ENCODE results near the gene OR56A5.

Gene OR56A5

DNA sequence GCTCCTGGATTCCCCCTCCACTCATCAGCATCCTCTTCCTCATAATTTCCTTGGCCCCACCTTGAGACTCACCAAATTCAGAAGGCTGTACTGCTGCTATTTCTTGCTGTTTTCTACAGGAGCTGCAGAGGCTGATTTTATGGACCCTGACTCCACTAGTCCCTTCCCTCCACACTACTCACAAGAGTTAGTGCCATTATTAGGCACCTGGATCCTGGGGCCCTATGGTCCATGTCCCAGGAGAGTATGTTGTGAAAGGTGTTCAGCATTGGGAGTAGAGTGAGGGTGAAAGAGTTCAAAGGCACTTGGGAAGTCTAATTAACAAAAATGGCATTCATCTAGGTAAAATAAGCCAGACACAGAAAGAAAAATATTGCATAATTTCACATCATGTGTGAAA lies 38.6 kb upstream of the OR56A5 start, which contains the start of gene OR56A4:
Gene OR56A4, minus strand, starts transcription at position 101 of the 400 bp plus-strand sequence. CDS start 3,954 bp downstream, outside the sequence.
- TF ChIP-seq NFIC (IDR thresholded peaks at IDR 0.05) (no peak), MAX (IDR thresholded peaks at IDR 0.05) (no peak), TEAD4 (IDR thresholded peaks at IDR 0.05) (no peak), ZBTB7A (IDR thresholded peaks at IDR 0.05; ENCODE audit: low read depth) (no peak), EGR1 (IDR thresholded peaks at IDR 0.05) (no peak), TAF1 (IDR thresholded peaks at IDR 0.05; ENCODE audit: low read depth) (no peak), EP300 (IDR thresholded peaks at IDR 0.05; ENCODE audit: borderline replicate concordance) (no peak), YY1 (IDR thresholded peaks at IDR 0.05; ENCODE audit: low read depth) (no peak), FOXM1 (IDR thresholded peaks at IDR 0.05; ENCODE audit: borderline replicate concordance, low read depth) (no peak), CREB1 (IDR thresholded peaks at IDR 0.05; ENCODE audit: low read depth) (no peak), CEBPB (IDR thresholded peaks at IDR 0.05) (no peak), RAD21 (IDR thresholded peaks at IDR 0.05; ENCODE audit: low read depth) (no peak), TCF12 (IDR thresholded peaks at IDR 0.05; ENCODE audit: low read depth) (no peak)
- TF ChIP-seq, protein P1, sequence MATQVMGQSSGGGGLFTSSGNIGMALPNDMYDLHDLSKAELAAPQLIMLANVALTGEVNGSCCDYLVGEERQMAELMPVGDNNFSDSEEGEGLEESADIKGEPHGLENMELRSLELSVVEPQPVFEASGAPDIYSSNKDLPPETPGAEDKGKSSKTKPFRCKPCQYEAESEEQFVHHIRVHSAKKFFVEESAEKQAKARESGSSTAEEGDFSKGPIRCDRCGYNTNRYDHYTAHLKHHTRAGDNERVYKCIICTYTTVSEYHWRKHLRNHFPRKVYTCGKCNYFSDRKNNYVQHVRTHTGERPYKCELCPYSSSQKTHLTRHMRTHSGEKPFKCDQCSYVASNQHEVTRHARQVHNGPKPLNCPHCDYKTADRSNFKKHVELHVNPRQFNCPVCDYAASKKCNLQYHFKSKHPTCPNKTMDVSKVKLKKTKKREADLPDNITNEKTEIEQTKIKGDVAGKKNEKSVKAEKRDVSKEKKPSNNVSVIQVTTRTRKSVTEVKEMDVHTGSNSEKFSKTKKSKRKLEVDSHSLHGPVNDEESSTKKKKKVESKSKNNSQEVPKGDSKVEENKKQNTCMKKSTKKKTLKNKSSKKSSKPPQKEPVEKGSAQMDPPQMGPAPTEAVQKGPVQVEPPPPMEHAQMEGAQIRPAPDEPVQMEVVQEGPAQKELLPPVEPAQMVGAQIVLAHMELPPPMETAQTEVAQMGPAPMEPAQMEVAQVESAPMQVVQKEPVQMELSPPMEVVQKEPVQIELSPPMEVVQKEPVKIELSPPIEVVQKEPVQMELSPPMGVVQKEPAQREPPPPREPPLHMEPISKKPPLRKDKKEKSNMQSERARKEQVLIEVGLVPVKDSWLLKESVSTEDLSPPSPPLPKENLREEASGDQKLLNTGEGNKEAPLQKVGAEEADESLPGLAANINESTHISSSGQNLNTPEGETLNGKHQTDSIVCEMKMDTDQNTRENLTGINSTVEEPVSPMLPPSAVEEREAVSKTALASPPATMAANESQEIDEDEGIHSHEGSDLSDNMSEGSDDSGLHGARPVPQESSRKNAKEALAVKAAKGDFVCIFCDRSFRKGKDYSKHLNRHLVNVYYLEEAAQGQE (IDR thresholded peaks at IDR 0.05; ENCODE audit: low read depth), result no peak
- TF ChIP-seq, protein P2, sequence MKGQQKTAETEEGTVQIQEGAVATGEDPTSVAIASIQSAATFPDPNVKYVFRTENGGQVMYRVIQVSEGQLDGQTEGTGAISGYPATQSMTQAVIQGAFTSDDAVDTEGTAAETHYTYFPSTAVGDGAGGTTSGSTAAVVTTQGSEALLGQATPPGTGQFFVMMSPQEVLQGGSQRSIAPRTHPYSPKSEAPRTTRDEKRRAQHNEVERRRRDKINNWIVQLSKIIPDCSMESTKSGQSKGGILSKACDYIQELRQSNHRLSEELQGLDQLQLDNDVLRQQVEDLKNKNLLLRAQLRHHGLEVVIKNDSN (IDR thresholded peaks at IDR 0.05), result no peak

GRCh38 chr11:6006395-6006794 lies 38.1 kb upstream of the OR56A5 start:
- TF ChIP-seq NFIC (IDR thresholded peaks at IDR 0.05), result no peak
- TF ChIP-seq MAX (IDR thresholded peaks at IDR 0.05), result no peak
- TF ChIP-seq, protein P2 (IDR thresholded peaks at IDR 0.05), result no peak
- TF ChIP-seq TCF12 (IDR thresholded peaks at IDR 0.05; ENCODE audit: low read depth), result no peak
- TF ChIP-seq CREB1 (IDR thresholded peaks at IDR 0.05; ENCODE audit: low read depth), result no peak
- TF ChIP-seq FOXM1 (IDR thresholded peaks at IDR 0.05; ENCODE audit: borderline replicate concordance, low read depth), result no peak
- TF ChIP-seq TEAD4 (IDR thresholded peaks at IDR 0.05), result no peak
- TF ChIP-seq EGR1 (IDR thresholded peaks at IDR 0.05), result no peak
- no peak for TF ChIP-seq ZBTB7A (IDR thresholded peaks at IDR 0.05; ENCODE audit: low read depth)
- no peak for TF ChIP-seq CEBPB (IDR thresholded peaks at IDR 0.05)
- no peak for TF ChIP-seq RAD21 (IDR thresholded peaks at IDR 0.05; ENCODE audit: low read depth)
- TF ChIP-seq, protein P1 (IDR thresholded peaks at IDR 0.05; ENCODE audit: low read depth), result no peak
- no peak for TF ChIP-seq YY1 (IDR thresholded peaks at IDR 0.05; ENCODE audit: low read depth)
- no peak for TF ChIP-seq TAF1 (IDR thresholded peaks at IDR 0.05; ENCODE audit: low read depth)
- TF ChIP-seq EP300 (IDR thresholded peaks at IDR 0.05; ENCODE audit: borderline replicate concordance), result no peak

- no peak for TF ChIP-seq YY1 (IDR thresholded peaks at IDR 0.05; ENCODE audit: low read depth)
- TF ChIP-seq RAD21 (IDR thresholded peaks at IDR 0.05; ENCODE audit: low read depth), result no peak
- no peak for TF ChIP-seq EGR1 (IDR thresholded peaks at IDR 0.05)
- TF ChIP-seq TCF12 (IDR thresholded peaks at IDR 0.05; ENCODE audit: low read depth), result no peak
- TF ChIP-seq, protein P1 (IDR thresholded peaks at IDR 0.05; ENCODE audit: low read depth), result no peak
- no peak for TF ChIP-seq MAX (IDR thresholded peaks at IDR 0.05)
- no peak for TF ChIP-seq ZBTB7A (IDR thresholded peaks at IDR 0.05; ENCODE audit: low read depth)
- no peak for TF ChIP-seq NFIC (IDR thresholded peaks at IDR 0.05)
- no peak for TF ChIP-seq CEBPB (IDR thresholded peaks at IDR 0.05)
Measured at GRCh38 chr11:6002202-6002699, 34.0 kb upstream of the OR56A5 start.

DNA sequence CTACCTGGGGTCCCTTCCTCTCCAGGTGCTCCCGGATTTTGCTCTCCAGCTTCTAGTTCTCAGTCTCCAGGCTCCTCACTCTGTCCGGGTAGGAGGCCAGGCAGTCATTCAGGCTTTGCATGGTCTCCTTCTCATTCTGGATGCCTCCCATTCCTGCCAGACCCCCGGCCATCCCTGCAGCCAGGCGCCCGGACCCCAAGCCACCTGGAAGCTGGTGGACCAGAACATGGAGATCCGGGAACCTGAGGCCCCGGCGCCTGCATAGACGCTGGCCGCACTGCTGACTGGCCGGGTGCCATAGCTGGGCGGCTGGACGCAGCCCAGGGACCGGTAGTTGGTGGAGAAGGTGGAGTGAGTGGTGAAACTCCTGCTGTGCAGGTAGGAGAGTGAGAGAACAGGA lies 26.5 kb upstream of the OR56A5 start:
- TF ChIP-seq FOXM1 (IDR thresholded peaks at IDR 0.05; ENCODE audit: borderline replicate concordance, low read depth) (no peak), NFIC (IDR thresholded peaks at IDR 0.05) (no peak), TEAD4 (IDR thresholded peaks at IDR 0.05) (no peak), YY1 (IDR thresholded peaks at IDR 0.05; ENCODE audit: low read depth) (no peak), MAX (IDR thresholded peaks at IDR 0.05) (no peak), CEBPB (IDR thresholded peaks at IDR 0.05) (no peak), CREB1 (IDR thresholded peaks at IDR 0.05; ENCODE audit: low read depth) (no peak), TCF12 (IDR thresholded peaks at IDR 0.05; ENCODE audit: low read depth) (no peak), EP300 (IDR thresholded peaks at IDR 0.05; ENCODE audit: borderline replicate concordance) (no peak), RAD21 (IDR thresholded peaks at IDR 0.05; ENCODE audit: low read depth) (no peak)
- TF ChIP-seq, protein P1 (IDR thresholded peaks at IDR 0.05; ENCODE audit: low read depth), result no peak
- TF ChIP-seq, protein P2 (IDR thresholded peaks at IDR 0.05), result no peak
